Esophagus squamous epithelium (tissue), 4 donors: Measurements from ENCODE around the gene EML1.

Experiments used
- CTCF ChIP-seq, 6 experiments: fragments of 450-650 bp in 4 of 6; fragments of 200-600 bp in 2 of 6; sonication (generic) in 2 of 6; IDR thresholded peaks; one replicate each; pipeline ENCODE4 v1.5.1; 2016 to 2019; ENCODE audit warnings: antibody characterized with exemption in 6 of 6, mild to moderate bottlenecking in 4 of 6, moderate library complexity in 4 of 6
- POLR2A ChIP-seq, 4 donors: fragments of 450-650 bp; IDR thresholded peaks; one replicate each; pipeline ENCODE4 v1.6.1; 2017; ENCODE audit warnings: antibody characterized with exemption in 4 of 4, mild to moderate bottlenecking in 4 of 4, moderate library complexity in 3 of 4

- TF ChIP-seq CTCF (IDR thresholded peaks at IDR 0.05) (no peak), POLR2A (IDR thresholded peaks at IDR 0.05) (no peak)
Observed at GRCh38 chr14:99969673-99970322, 176.6 kb downstream of the EML1 start.
